CD4-positive, alpha-beta T cell (primary cell): Measurements from ENCODE around the gene COL23A1. TPM values are rescaled to one million over a fixed set of nuclear protein-coding genes. Genes with fewer than 3 reads are reported as not detected.

ENCODE experiments used
- ATAC-seq: fragments of 200-7000 bp; cut with Tn5 transposase; one replicate; pipeline ENCODE4 v1.10.0; 2022; ENCODE audit warnings: mild to moderate bottlenecking; ENCODE audit not compliant: poor library complexity
- CTCF ChIA-PET: fragments of 350-600 bp; sonication (Branson Sonifier 250); formaldehyde crosslinking; loops from one replicate; lab custom pipeline; 2021; ENCODE audit warnings: antibody characterized with exemption, inconsistent platforms; lab: Charles Lee
- POLR2A ChIA-PET: fragments of 350-600 bp; sonication (Branson Sonifier 250); formaldehyde crosslinking; loops from one replicate; lab custom pipeline; 2021; ENCODE audit warnings: antibody characterized with exemption, inconsistent platforms; lab: Charles Lee
- DNase-seq, 14 experiments: peaks; one replicate each; pipeline ENCODE4 v3.0.0-alpha.2; 2013 to 2020; ENCODE audit warnings: mixed read lengths in 2 of 14
- H3K27ac ChIP-seq, 2 donors: one replicate each; pipeline versions ENCODE4 v1.5.1 to v1.7.0; 2013; ENCODE audit warnings: low read length in 2 of 2, low read depth in 1 of 2, mild to moderate bottlenecking in 1 of 2
- H3K27me3 ChIP-seq, 2 experiments: 1 replicate in 1 of 2; 2 replicates in 1 of 2; pipeline versions ENCODE4 v1.6.1 to v1.7.0; 2013; ENCODE audit warnings: low read length in 2 of 2, control low read depth in 1 of 2, mild to moderate bottlenecking in 1 of 2, moderate library complexity in 1 of 2; ENCODE audit not compliant: insufficient read depth in 2 of 2, control insufficient read depth in 1 of 2
- H3K36me3 ChIP-seq: one replicate; pipeline ENCODE4 v1.6.1; 2013; ENCODE audit warnings: low read length, control low read depth; ENCODE audit not compliant: insufficient read depth
- H3K4me1 ChIP-seq: one replicate; pipeline ENCODE4 v1.6.1; 2013; ENCODE audit warnings: low read length, control low read depth; ENCODE audit not compliant: insufficient read depth
- H3K4me3 ChIP-seq: one replicate; pipeline ENCODE4 v1.5.1; 2013; ENCODE audit warnings: mild to moderate bottlenecking, low read length, moderate library complexity
- H3K9me3 ChIP-seq, 2 experiments: 1 replicate in 1 of 2; 2 replicates in 1 of 2; pipeline versions ENCODE4 v1.6.1 to v1.7.0; 2013; ENCODE audit warnings: low read length in 2 of 2, mild to moderate bottlenecking in 2 of 2, control low read depth in 1 of 2, moderate library complexity in 1 of 2; ENCODE audit not compliant: control insufficient read depth in 1 of 2, insufficient read depth in 1 of 2
- H3K27ac Mint-ChIP-seq: one replicate; pipeline ENCODE4 v1.8.0; 2020; ENCODE audit warnings: mixed read lengths
- H3K27me3 Mint-ChIP-seq: one replicate; pipeline ENCODE4 v1.8.0; 2021; ENCODE audit warnings: mixed read lengths
- H3K36me3 Mint-ChIP-seq: one replicate; pipeline ENCODE4 v1.8.0; 2021; ENCODE audit warnings: low read depth, mixed read lengths
- H3K4me1 Mint-ChIP-seq: one replicate; pipeline ENCODE4 v1.8.0; 2021; ENCODE audit warnings: low read depth, mixed read lengths
- H3K4me3 Mint-ChIP-seq: one replicate; pipeline ENCODE4 v1.8.0; 2020; ENCODE audit warnings: mild to moderate bottlenecking, mixed read lengths
- H3K9me3 Mint-ChIP-seq: one replicate; pipeline ENCODE4 v1.8.0; 2020; ENCODE audit warnings: mixed read lengths
- CTCF ChIP-seq: fragments of 200-600 bp; IDR thresholded peaks from one replicate; pipeline ENCODE4 v1.8.0; 2022; ENCODE audit warnings: antibody characterized with exemption, mild to moderate bottlenecking
- intact Hi-C, 2 experiments: fragments of 100-400 bp; cut with DNase I in 1 of 2; cut with micrococcal nuclease in 1 of 2; formaldehyde crosslinking; loops; one replicate each; pipeline versions ENCODE4 v1.15.1 to v1.9.0; 2023 to 2025; cut with DNase I, micrococcal nuclease
- total RNA-seq, 174 experiments: library from RNA in 2 of 174; stranded (reverse) in 2 of 174; gene quantifications; one replicate each; pipeline ENCODE4 v1.2.3 and lab custom pipeline; 2021 to 2026

The COL23A1 gene
- total RNA-seq, 2 experiments from 2014 or later: not detected

GRCh38 chr5:178386336-178386931, 203.8 kb downstream of the COL23A1 start:
- Histone ChIP-seq H3K27me3 (peaks cover 3 to 5% of the 10 kb centered on the region in 2 experiments), H3K36me3 (no peaks in the 10 kb centered on the region), H3K27ac (no peak overlapping the region), H3K9me3 (no peaks in the 10 kb centered on the region), H3K4me3 (no peak overlapping the region), H3K4me1 (no peaks in the 10 kb centered on the region)
- no peak for DNase-seq
- TF ChIP-seq CTCF: no peak
- H3K27ac Mint-ChIP-seq: no peak overlapping the region
- no peak for ATAC-seq
- no peaks in the 10 kb centered on the region for H3K9me3 Mint-ChIP-seq
- ChIA-PET POLR2A (no interaction called here), CTCF (no interaction called here)
- no peaks in the 10 kb centered on the region for H3K27me3 Mint-ChIP-seq
- no peaks in the 10 kb centered on the region for H3K4me1 Mint-ChIP-seq
- H3K4me3 Mint-ChIP-seq: no peak overlapping the region
- intact Hi-C loops: no loop called here
- H3K36me3 Mint-ChIP-seq: no peaks in the 10 kb centered on the region

DNA sequence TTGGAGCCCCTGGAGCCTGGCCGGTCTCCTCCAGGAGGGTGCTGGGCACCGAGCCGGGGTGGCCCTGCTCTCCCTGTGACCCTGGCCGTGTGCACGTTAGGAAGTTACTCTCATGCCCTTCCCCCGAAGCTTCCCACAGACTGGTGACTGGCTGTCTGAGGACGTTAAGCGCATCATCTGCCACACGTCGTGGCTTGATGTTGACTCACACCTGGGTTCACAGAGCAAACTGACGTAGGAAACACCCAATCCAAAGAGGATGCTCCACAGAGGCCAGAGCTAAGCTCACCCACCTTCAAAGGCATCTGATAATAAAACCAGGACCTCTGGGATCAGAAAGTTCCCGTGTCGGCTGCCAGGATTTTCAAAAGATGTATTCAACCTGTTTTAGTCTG, 204.7 kb downstream of the COL23A1 start:
- no peaks in the 10 kb centered on the region for H3K9me3 ChIP-seq
- H3K4me1 ChIP-seq: no peaks in the 10 kb centered on the region
- ChIA-PET CTCF (no interaction called here), POLR2A (no interaction called here)
- no peak overlapping the region for H3K4me3 ChIP-seq
- no peak for ATAC-seq
- peak in 2 of 14 experiments; percentile 40 to 47 for DNase-seq
- TF ChIP-seq CTCF: no peak
- H3K27me3 Mint-ChIP-seq: no peaks in the 10 kb centered on the region
- no peak overlapping the region for H3K27ac Mint-ChIP-seq
- H3K36me3 Mint-ChIP-seq: no peaks in the 10 kb centered on the region
- intact Hi-C loops: no loop called here
- H3K9me3 Mint-ChIP-seq: no peaks in the 10 kb centered on the region
- H3K4me3 Mint-ChIP-seq: no peak overlapping the region
- H3K27ac ChIP-seq: no peak overlapping the region
- no peaks in the 10 kb centered on the region for H3K4me1 Mint-ChIP-seq
- no peaks in the 10 kb centered on the region for H3K36me3 ChIP-seq
- H3K27me3 ChIP-seq: peaks cover 3 to 5% of the 10 kb centered on the region in 2 experiments

GRCh38 chr5:178384816-178385495, 205.2 kb downstream of the COL23A1 start:
- no peaks in the 10 kb centered on the region for H3K4me1 Mint-ChIP-seq
- H3K27ac Mint-ChIP-seq: no peak overlapping the region
- ATAC-seq (no peak), DNase-seq (no peak)
- Histone ChIP-seq H3K27me3 (peaks cover 3 to 5% of the 10 kb centered on the region in 2 experiments), H3K36me3 (no peaks in the 10 kb centered on the region), H3K4me3 (no peak overlapping the region), H3K4me1 (no peaks in the 10 kb centered on the region), H3K9me3 (no peaks in the 10 kb centered on the region), H3K27ac (no peak overlapping the region)
- TF ChIP-seq CTCF: no peak
- ChIA-PET CTCF (no interaction called here), POLR2A (no interaction called here)
- intact Hi-C loops: no loop called here
- no peaks in the 10 kb centered on the region for H3K36me3 Mint-ChIP-seq
- no peak overlapping the region for H3K4me3 Mint-ChIP-seq
- no peaks in the 10 kb centered on the region for H3K27me3 Mint-ChIP-seq
- no peaks in the 10 kb centered on the region for H3K9me3 Mint-ChIP-seq
